Right lobe of liver (tissue), 6 donors: ENCODE results near the gene LCE3D. TPM values are rescaled to one million over a fixed set of nuclear protein-coding genes. Genes with fewer than 3 reads are reported as not detected.

Experiments used
- ATAC-seq, 4 donors: fragments of 200-7000 bp; cut with Tn5 transposase; one replicate each; pipeline ENCODE4 v1.9.1; 2020; ENCODE audit warnings: mild to moderate bottlenecking in 4 of 4, moderate library complexity in 4 of 4
- DNase-seq, 3 donors: peaks; one replicate each; pipeline ENCODE4 v3.0.0-alpha.2; 2020
- H3K27ac ChIP-seq, 3 donors: fragments of 200-600 bp; one replicate each; pipeline ENCODE4 v1.8.0; 2022
- H3K27me3 ChIP-seq, 2 donors: fragments of 200-600 bp; one replicate each; pipeline ENCODE4 v1.8.0; 2022
- H3K36me3 ChIP-seq, 4 donors: fragments of 200-600 bp; sonication (generic) in 1 of 4; one replicate each; pipeline versions ENCODE4 v1.5.1 to v1.8.0; 2017 to 2022; ENCODE audit warnings: control low read depth in 1 of 4
- H3K4me1 ChIP-seq, 4 donors: fragments of 200-600 bp; sonication (generic) in 1 of 4; one replicate each; pipeline versions ENCODE4 v1.5.1 to v1.8.0; 2017 to 2022; ENCODE audit warnings: control low read depth in 1 of 4
- H3K4me3 ChIP-seq, 3 donors: fragments of 200-600 bp; one replicate each; pipeline ENCODE4 v1.8.0; 2022
- H3K9me3 ChIP-seq, 4 donors: fragments of 200-600 bp; sonication (generic) in 1 of 4; one replicate each; pipeline versions ENCODE4 v1.5.1 to v1.8.0; 2017 to 2022; ENCODE audit warnings: control low read depth in 1 of 4
- CTCF ChIP-seq, 4 donors: fragments of 200-600 bp in 3 of 4; fragments of 450-650 bp in 1 of 4; IDR thresholded peaks; one replicate each; pipeline versions ENCODE4 v1.5.1 to v1.8.0; 2016 to 2022; ENCODE audit warnings: antibody characterized with exemption in 4 of 4, mild to moderate bottlenecking in 2 of 4
- POLR2A ChIP-seq: fragments of 450-650 bp; IDR thresholded peaks from one replicate; pipeline ENCODE4 v1.6.1; 2017; ENCODE audit warnings: antibody characterized with exemption, mild to moderate bottlenecking
- WGBS: methylation state at CpG from one replicate; pipeline ENCODE4 v1.1.6; 2018; ENCODE audit warnings: low coverage, low lambda C conversion rate; ENCODE audit not compliant: insufficient coverage; ENCODE audit errors: missing lambda C conversion rate; 5-methylcytosine and 5-hydroxymethylcytosine counted together
- intact Hi-C, 2 donors: fragments of 100-400 bp; cut with DNase I; formaldehyde crosslinking; loops; one replicate each; pipeline versions ENCODE4 v1.11.2 to v1.14.1; 2022
- total RNA-seq, 6 experiments: library from RNA; depleted of rRNA in 2 of 6; stranded (reverse); fragments of >200 nt in 2 of 6; fragmentation: NEBNext Ultra II Directional in 3 of 6; extraction: Animal tissue kit (Norgen Biotek cat#: 25700) in 3 of 6; gene quantifications; one replicate each; pipeline versions ENCODE4 v1.1.0 to v1.2.4, GENCODE V29; 2016 to 2023
- donor health status: DM: no; HTN: yes; CAD: no.
- donor health status: DM: no; HTN: no; CAD: no.
- donor health status: DM: no; HTN: no; CAD: no.
- donor health status: DM: no; HTN: yes; CAD: no.
- donor health status: DM: no; HTN: yes; CAD: no.

The LCE3D gene
- total RNA-seq, 6 experiments from 2014 or later = not detected

DNA sequence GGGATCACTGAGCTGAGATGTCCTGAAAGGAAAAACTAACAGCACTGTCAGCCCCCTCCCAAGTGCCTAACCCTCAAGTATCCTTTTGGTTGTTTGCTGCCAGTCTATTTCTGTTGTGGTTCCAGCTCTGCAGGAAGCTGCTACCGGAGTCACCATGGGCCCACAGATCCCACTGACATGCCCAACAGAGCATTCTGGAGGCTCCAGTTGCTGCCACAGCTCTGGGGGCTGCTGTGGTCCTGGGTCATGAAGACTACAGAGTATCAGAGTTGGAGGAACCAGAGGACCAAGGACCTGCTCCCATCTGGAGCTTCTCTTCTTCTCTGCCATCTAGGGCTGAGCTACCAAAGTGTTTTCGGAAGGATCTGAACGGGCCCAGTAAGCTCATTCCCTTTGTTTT lies 41.7 kb upstream of the LCE3D start:
- no peaks in the 10 kb centered on the region for H3K27me3 ChIP-seq
- WGBS = 93% methylated on average over 3 of the region's 3 CpGs
- TF ChIP-seq POLR2A = no peak
- no peak for TF ChIP-seq CTCF (IDR thresholded peaks at IDR 0.05)
- no peak for DNase-seq
- intact Hi-C loops = no loop called here
- no peak for ATAC-seq
- H3K4me1 ChIP-seq = no peaks in the 10 kb centered on the region
- H3K36me3 ChIP-seq = no peaks in the 10 kb centered on the region
- no peak overlapping the region for H3K27ac ChIP-seq
- no peaks in the 10 kb centered on the region for H3K9me3 ChIP-seq
- H3K4me3 ChIP-seq = no peak overlapping the region

DNA sequence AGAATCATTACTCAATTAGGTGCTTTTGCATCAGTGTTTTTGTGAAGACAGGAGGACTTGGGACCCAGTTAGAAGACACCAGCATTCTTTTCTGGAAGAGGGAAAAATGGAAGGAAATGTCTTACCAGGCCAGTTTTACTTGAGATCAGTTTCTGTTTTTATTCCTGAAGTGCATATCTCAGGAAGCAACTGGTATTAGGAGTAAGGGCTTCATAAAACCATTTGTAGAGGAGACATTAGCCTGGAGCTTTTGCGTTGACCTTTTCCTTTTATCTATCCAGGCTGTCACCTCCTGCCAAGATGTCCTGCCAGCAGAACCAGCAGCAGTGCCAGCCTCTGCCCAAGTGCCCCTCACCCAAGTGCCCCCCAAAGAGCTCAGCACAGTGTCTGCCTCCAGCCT lies 33.2 kb upstream of the LCE3D start, which contains the start of gene LCE3B:
Gene LCE3B, plus strand, starts transcription at position 301 of the 400 bp plus-strand sequence. Its CDS starts 0 bp downstream, at position 301.
- Histone ChIP-seq H3K4me1 (no peaks in the 10 kb centered on the region), H3K36me3 (no peaks in the 10 kb centered on the region), H3K27me3 (no peaks in the 10 kb centered on the region), H3K4me3 (no peak within 1 kb of the TSS), H3K9me3 (no peaks in the 10 kb centered on the region), H3K27ac (no peak within 1 kb of the TSS)
- no CpG with 5 or more reads among the region's 1 CpG for WGBS
- intact Hi-C loops = no loop called here
- TF ChIP-seq CTCF (IDR thresholded peaks at IDR 0.05) (no peak), POLR2A (no peak)
- DNase-seq = no peak
- ATAC-seq = no peak

DNA sequence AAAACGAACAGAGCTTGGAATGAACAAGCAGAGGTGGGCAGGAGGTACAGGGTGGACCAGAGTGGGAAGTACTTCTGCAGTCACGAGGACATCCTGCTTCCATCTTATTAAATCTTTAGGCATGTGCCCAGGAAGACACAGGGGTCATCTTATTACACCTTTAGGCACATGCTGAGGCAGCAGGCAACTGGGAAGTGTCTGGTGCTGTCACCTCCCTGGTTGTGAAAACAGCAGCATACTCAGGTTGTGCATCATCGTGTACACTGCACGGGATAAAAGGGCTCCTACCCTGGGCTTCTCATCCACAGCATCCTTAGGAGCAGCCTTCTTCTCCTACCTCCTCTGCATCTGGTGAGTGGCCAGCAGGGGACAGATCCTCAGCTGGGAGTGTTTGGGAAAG lies 19.6 kb upstream of the LCE3D start, which contains the start of gene LCE3C:
Gene LCE3C, plus strand, starts transcription at position 301 of the 400 bp plus-strand sequence. CDS start 498 bp downstream, outside the sequence.
- TF ChIP-seq CTCF (IDR thresholded peaks at IDR 0.05) (no peak), POLR2A (no peak)
- intact Hi-C loops = no loop called here
- no peak for ATAC-seq

GRCh38 chr1:152596986-152597385 lies 16.7 kb upstream of the LCE3D start:
- H3K4me1 ChIP-seq = peaks cover 0 to 6% (median 0%) of the 10 kb centered on the region in 4 donors
- H3K36me3 ChIP-seq = no peaks in the 10 kb centered on the region
- WGBS = 26% methylated on average over 2 of the region's 2 CpGs
- H3K4me3 ChIP-seq = no peak overlapping the region
- intact Hi-C loops = no loop called here
- H3K9me3 ChIP-seq = peaks cover 0 to 7% (median 0%) of the 10 kb centered on the region in 4 donors
- ATAC-seq (peak in 1 of 4 donors; percentile 96), DNase-seq (no peak)
- TF ChIP-seq CTCF (IDR thresholded peaks at IDR 0.05) (no peak), POLR2A (no peak)
- H3K27me3 ChIP-seq = no peaks in the 10 kb centered on the region
- H3K27ac ChIP-seq = no peak overlapping the region

More for the DNA sequence above, 19.6 kb upstream of the LCE3D start, which contains the start of gene LCE3C:
- Histone ChIP-seq H3K36me3 (no peaks in the 10 kb centered on the region), H3K4me1 (peaks cover 0 to 6% (median 0%) of the 10 kb centered on the region in 4 donors), H3K27me3 (no peaks in the 10 kb centered on the region), H3K4me3 (no peak within 1 kb of the TSS), H3K27ac (no peak within 1 kb of the TSS), H3K9me3 (peaks cover 0 to 7% (median 0%) of the 10 kb centered on the region in 4 donors)
- 22% methylated on average over 2 of the region's 4 CpGs for WGBS
- no peak for DNase-seq
